GM12864 (cell line): Measurements from ENCODE around the gene SNX22.

ENCODE experiments used
- DNase-seq: peaks from one replicate; pipeline ENCODE4 v3.0.0-alpha.2; 2011; ENCODE audit warnings: low read depth
- H3K4me3 ChIP-seq: 2 replicates; pipeline ENCODE4 v1.5.1; 2011; ENCODE audit warnings: mild to moderate bottlenecking, low read depth, low read length, control low read depth
- CTCF ChIP-seq: IDR thresholded peaks from 2 replicates; pipeline ENCODE4 v1.5.1; 2011; ENCODE audit warnings: low read depth, mild to moderate bottlenecking, moderate library complexity, low read length, control low read depth, inconsistent platforms; ENCODE audit errors: missing control alignments

Gene SNX22

GRCh38 chr15:64157599-64158125 is 6.1 kb downstream of the SNX22 start:
- no peak overlapping the region for H3K4me3 ChIP-seq
- DNase-seq, result no peak
- TF ChIP-seq CTCF, result no peak

- DNase-seq, result no peak
- TF ChIP-seq CTCF, result no peak
- H3K4me3 ChIP-seq, result no peak overlapping the region; the same call in 1 of the 2 replicates
These were observed 7.0 kb downstream of the SNX22 start for GRCh38 chr15:64158363-64159134.

GRCh38 chr15:64161688-64162477 is 10.4 kb downstream of the SNX22 start:
- peak overlapping the region; percentile 75 for H3K4me3 ChIP-seq
- no peak for DNase-seq
- TF ChIP-seq CTCF, result no peak

GRCh38 chr15:64162478-64162868 is 10.9 kb downstream of the SNX22 start:
- DNase-seq, result no peak
- peak overlapping the region; percentile 75 for H3K4me3 ChIP-seq
- no peak for TF ChIP-seq CTCF

- peak; percentile 51 for TF ChIP-seq CTCF
- DNase-seq, result peak; percentile 91
- peak within 1 kb of the TSS; percentile 75 for H3K4me3 ChIP-seq
These were observed 11.5 kb downstream of the SNX22 start, which contains the start of gene PPIB for GRCh38 chr15:64162869-64163658. Gene PPIB, minus strand, starts transcription at chr15:64163022. Its CDS starts 36 bp downstream, at chr15:64162986.

GRCh38 chr15:64163659-64164362 is 12.3 kb downstream of the SNX22 start:
- no peak for TF ChIP-seq CTCF
- DNase-seq, result no peak
- peak overlapping the region; percentile 57 for H3K4me3 ChIP-seq
